Neural cell (in vitro differentiated cells): Measurements from ENCODE around the gene ERG28.

Source experiments
- CTCF ChIP-seq: fragments of 450-650 bp; IDR thresholded peaks from 2 replicates; pipeline ENCODE4 v1.5.1; 2014; ENCODE audit warnings: antibody characterized with exemption, mild to moderate bottlenecking, moderate library complexity; ENCODE audit not compliant: poor library complexity, severe bottlenecking
- EP300 ChIP-seq: fragments of 450-650 bp; conservative IDR thresholded peaks from 2 replicates; pipeline ENCODE4 v1.6.1; 2014; ENCODE audit warnings: antibody characterized with exemption, mild to moderate bottlenecking, moderate library complexity; ENCODE audit not compliant: poor library complexity, severe bottlenecking
- EZH2 ChIP-seq: fragments of 200-600, 300-800 bp; shearing (Covaris generic), sonication (generic); IDR thresholded peaks from 2 replicates; pipeline ENCODE4 v1.6.1; 2014; ENCODE audit warnings: antibody characterized with exemption, low read length, borderline replicate concordance, mild to moderate bottlenecking; ENCODE audit not compliant: insufficient read depth, poor library complexity, severe bottlenecking
- TAF1 ChIP-seq: IDR thresholded peaks from 2 replicates; pipeline ENCODE4 v1.6.1; 2012; ENCODE audit warnings: low read depth
- TF ChIP-seq, protein P1 (sequence below): IDR thresholded peaks from 2 replicates; pipeline ENCODE4 v1.6.1; 2012; ENCODE audit warnings: borderline replicate concordance

- TF ChIP-seq CTCF = no peak
- no peak for TF ChIP-seq EZH2
- no peak for TF ChIP-seq TAF1
- TF ChIP-seq, protein P1, sequence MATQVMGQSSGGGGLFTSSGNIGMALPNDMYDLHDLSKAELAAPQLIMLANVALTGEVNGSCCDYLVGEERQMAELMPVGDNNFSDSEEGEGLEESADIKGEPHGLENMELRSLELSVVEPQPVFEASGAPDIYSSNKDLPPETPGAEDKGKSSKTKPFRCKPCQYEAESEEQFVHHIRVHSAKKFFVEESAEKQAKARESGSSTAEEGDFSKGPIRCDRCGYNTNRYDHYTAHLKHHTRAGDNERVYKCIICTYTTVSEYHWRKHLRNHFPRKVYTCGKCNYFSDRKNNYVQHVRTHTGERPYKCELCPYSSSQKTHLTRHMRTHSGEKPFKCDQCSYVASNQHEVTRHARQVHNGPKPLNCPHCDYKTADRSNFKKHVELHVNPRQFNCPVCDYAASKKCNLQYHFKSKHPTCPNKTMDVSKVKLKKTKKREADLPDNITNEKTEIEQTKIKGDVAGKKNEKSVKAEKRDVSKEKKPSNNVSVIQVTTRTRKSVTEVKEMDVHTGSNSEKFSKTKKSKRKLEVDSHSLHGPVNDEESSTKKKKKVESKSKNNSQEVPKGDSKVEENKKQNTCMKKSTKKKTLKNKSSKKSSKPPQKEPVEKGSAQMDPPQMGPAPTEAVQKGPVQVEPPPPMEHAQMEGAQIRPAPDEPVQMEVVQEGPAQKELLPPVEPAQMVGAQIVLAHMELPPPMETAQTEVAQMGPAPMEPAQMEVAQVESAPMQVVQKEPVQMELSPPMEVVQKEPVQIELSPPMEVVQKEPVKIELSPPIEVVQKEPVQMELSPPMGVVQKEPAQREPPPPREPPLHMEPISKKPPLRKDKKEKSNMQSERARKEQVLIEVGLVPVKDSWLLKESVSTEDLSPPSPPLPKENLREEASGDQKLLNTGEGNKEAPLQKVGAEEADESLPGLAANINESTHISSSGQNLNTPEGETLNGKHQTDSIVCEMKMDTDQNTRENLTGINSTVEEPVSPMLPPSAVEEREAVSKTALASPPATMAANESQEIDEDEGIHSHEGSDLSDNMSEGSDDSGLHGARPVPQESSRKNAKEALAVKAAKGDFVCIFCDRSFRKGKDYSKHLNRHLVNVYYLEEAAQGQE = no peak
- TF ChIP-seq EP300 = no peak
Observed at GRCh38 chr14:75703467-75703866, 42.8 kb upstream of the ERG28 start.
